Stimulated activated CD4-positive, alpha-beta T cell treated with anti-CD3 and anti-CD28 coated beads, TNF-alpha, amount 100 ng/mL, for 48 hours (primary cell): Measurements from ENCODE around the gene WASF3.
"Not testable (repeated sequence)": the region's sequence is repeated elsewhere in the genome, so short reads cannot be mapped to it uniquely, and the experiment has no call there.

Source experiments
- DNase-seq, 3 donors: peaks; one replicate each; pipeline ENCODE4 v3.0.0-alpha.2; 2020; ENCODE audit warnings: low read depth in 3 of 3

WASF3 gene

DNA sequence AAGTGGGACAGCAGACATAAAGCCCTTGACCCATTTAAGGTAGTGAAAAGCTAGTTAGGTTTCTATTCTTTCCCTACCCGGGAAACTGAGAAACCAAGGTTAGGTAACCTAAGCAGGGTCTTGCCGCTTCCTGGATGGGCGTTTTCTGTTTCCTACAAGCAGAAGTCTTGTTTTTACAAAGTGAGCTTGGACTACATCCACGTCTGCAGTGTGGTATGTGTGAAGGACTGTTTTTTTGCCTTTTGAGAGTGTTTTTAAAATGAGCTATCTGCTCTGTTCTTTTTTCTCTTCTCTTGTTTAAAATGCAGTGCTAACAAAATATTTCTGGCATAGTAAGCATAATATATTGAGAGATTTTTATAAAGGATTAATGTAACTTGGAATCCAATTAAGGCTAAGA lies 153.7 kb downstream of the WASF3 start:
- no peak for DNase-seq

GRCh38 chr13:26713341-26713740 lies 155.9 kb downstream of the WASF3 start:
- no peak for DNase-seq

GRCh38 chr13:26716984-26717383 lies 159.5 kb downstream of the WASF3 start:
- no peak for DNase-seq

DNA sequence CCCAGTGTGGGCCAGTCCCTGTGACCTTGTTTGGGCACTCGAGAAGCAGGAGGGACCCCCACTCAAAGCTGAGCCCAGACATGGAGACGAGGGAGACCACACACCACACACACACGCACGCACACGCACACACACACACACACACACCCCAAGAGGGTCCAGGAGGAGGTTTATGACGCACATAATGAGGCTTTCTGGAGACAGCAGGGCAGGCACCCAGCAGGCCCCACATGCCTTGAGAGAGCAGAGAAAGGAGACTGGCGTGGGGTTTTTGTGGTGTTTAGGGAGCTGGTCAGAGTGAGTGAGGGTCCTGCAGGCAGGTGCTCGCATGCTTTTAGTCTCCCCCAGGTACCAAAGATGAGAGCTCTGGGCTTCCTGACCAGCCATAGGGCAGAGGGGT lies 160.7 kb downstream of the WASF3 start:
- no peak for DNase-seq

- DNase-seq: no peak
Observed at GRCh38 chr13:26718872-26719271, 161.4 kb downstream of the WASF3 start.

DNA sequence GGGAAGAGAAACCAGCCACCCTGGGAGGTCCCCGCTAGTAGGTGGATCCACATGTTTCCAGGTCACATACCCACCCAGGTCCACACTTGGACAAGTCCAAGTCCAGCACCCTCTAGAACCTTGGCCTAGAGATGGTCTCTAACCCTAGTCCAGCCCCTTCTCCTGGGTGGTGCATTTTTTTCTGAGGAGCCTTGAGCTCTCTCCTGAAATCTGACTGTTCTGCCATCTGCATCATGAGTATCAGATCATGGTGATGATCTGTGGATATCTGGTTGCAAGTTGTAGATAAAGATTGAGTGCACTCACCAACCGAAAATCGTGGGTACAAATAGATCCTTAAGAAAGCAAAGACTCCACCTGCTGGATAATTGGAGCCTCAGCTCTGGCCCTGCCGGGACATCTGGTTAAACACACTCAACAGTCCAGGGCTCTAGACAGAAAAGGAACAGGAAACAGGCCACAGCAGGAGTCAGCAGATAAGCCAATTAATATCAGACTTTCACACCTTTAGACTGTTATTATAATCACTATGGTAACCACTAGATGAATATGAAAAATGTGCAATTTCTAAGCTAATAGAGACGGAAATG lies 162.0 kb downstream of the WASF3 start:
- DNase-seq: no peak

DNA sequence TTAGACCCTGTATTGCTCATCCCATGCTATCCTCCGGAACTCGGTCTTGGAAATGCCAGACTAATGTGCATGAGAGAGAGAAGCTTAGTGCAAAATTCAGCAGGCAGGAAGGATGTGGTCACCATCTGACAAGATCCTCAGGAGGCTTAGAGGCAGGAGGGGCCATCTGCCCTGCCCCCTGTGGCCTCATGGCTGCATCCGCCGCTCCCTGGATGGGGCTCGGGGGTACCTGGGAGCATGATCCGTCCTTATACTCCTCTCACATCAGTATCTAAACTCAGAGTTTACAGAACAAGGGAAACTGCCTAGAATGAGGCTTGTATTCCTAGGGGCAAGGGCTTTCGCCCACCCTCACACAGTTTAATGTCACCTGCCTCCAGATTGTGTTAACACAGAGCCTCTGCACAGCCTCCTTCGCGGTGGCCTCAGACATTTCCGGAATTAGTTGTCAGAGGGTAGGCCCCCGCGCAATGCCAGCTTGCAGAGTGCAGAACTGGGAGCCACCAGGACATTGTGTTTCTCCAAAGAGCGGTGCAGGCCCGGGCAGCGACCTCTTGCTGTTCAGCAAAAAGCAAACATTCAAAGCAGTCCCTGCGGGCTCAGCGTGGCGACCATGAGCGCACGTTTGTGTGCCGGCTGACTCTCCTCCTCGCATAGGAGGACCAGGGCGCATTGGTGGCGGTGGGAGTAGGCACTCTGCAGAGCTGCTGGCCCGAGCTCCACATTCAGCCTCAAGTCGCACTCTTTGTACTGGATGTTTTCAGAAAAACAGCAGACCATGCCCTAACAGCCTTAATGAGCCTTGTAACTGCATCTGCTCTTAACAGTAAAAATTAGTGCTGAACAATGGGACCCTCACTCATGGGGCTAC lies 164.0 kb downstream of the WASF3 start:
- DNase-seq: peak in 2 of 3 donors; percentile 1 to 11

DNA sequence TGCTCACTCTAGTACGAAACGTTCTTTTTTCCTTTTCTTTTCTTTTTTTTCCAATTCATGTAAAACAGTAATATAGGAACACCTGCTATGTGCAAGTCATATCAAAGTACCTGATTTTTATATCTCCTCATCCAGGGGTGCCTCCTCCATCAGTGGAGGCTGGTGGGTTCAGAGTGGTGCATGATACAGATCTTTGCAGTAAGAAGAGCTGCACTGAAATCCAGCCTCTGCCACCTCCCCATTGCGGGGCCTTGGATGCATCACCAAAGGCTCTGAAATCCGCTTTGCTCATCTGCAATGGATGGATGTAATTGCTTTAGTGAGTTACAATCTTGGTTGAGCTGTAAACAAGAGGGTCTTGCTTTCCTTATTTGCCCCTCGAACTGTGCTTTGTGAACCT lies 164.8 kb downstream of the WASF3 start:
- no peak for DNase-seq

DNA sequence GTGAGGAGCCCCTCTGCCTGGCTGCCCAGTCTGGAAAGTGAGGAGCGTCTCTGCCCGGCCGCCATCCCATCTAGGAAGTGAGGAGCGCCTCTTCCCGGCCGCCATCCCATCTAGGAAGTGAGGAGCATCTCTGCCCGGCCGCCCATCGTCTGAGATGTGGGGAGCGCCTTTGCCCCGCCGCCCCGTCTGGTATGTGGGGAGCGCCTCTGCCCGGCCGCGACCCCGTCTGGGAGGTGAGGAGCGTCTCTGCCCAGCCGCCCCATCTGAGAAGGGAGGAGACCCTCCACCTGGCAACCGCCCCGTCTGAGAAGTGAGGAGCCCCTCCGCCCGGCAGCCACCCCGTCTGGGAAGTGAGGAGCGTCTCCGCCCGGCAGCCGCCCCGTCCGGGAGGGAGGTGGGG lies 166.1 kb downstream of the WASF3 start:
- DNase-seq: not testable (repeated sequence)

GRCh38 chr13:26726684-26727083 lies 169.2 kb downstream of the WASF3 start:
- DNase-seq: no peak

DNA sequence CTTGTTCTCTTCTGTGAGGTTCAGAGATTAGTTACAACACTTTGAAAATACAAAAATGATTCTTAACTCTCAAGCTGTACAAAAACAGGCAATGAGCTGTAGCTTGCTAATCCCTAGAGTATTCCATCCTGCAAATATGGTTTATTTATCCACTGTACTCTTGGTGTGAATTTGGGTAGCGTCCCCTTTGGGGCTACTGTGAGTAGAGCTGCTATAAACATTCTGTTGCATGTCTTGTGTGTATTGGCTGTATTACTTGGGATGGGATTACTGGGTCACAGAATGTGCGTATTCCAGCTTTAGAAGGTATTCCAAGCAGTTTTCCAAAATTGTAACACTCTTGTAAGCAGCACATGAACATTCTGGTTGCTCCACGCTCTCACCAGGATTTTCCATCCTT lies 169.6 kb downstream of the WASF3 start:
- no peak for DNase-seq

GRCh38 chr13:26727633-26728032 lies 170.2 kb downstream of the WASF3 start:
- no peak for DNase-seq

DNA sequence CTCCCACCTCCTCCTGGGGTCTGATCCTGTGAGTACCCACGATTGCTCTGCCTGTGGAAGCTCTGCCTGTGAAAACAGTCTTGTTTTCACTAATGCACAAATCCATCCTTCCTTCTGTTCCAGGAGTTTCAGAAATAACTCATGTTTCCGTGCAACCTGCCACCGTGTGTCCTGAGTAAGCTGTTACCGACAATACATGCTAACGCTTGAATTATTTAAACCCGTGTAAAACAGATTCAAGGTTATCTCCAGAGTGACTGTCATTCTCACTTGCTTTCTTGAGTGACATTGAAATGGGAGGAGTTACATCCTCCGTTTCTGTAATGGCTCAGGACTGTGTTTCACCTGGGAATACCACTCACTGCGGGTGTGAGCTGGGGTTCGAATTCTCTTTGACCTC lies 178.2 kb downstream of the WASF3 start:
- DNase-seq: no peak
